Neuronal stem cell (in vitro differentiated cells): Measurements from ENCODE around the gene CSNK2B.
A peak's percentile ranks its signal among the peaks of the same experiment; 100 is the strongest.

Source experiments
- DNase-seq: peaks from one replicate; pipeline ENCODE4 v3.0.0-alpha.2; 2013; ENCODE audit warnings: low spot score
- H2AFZ ChIP-seq: one replicate; pipeline ENCODE4 v1.6.1; 2013; ENCODE audit warnings: mild to moderate bottlenecking, low read length, inconsistent platforms
- H2AK5ac ChIP-seq: 2 replicates; pipeline ENCODE4 v1.6.1; 2013; ENCODE audit warnings: low read depth, mild to moderate bottlenecking, inconsistent platforms, low read length, moderate library complexity, mixed read lengths
- H2BK120ac ChIP-seq: 2 replicates; pipeline ENCODE4 v1.6.1; 2013; ENCODE audit warnings: low read depth, mild to moderate bottlenecking, inconsistent platforms, low read length, moderate library complexity, mixed read lengths
- H2BK12ac ChIP-seq: one replicate; pipeline ENCODE4 v1.6.1; 2013; ENCODE audit warnings: low read length, inconsistent platforms
- H2BK15ac ChIP-seq: 2 replicates; pipeline ENCODE4 v1.6.1; 2013; ENCODE audit warnings: mild to moderate bottlenecking, low read length, inconsistent platforms, mixed read lengths
- H2BK5ac ChIP-seq: one replicate; pipeline ENCODE4 v1.6.1; 2013; ENCODE audit warnings: inconsistent platforms, mild to moderate bottlenecking, low read length, moderate library complexity
- H3K14ac ChIP-seq: one replicate; pipeline ENCODE4 v1.6.1; 2013; ENCODE audit warnings: low read length, inconsistent platforms
- H3K18ac ChIP-seq: 2 replicates; pipeline ENCODE4 v1.6.1; 2013; ENCODE audit warnings: low read length, inconsistent platforms
- H3K23ac ChIP-seq: 2 replicates; pipeline ENCODE4 v1.6.1; 2013; ENCODE audit warnings: low read depth, mild to moderate bottlenecking, mixed read lengths, low read length, inconsistent platforms; ENCODE audit not compliant: poor library complexity
- H3K27ac ChIP-seq: replicated peaks from 3 replicates; pipeline ENCODE4 v1.5.1; 2013; ENCODE audit warnings: low read length, inconsistent platforms
- H3K27me3 ChIP-seq, 3 experiments: 2 replicates each; pipeline ENCODE4 v1.6.1; 2013; ENCODE audit warnings: low read length in 3 of 3, mild to moderate bottlenecking in 2 of 3, inconsistent platforms in 1 of 3, low read depth in 1 of 3, mixed read lengths in 1 of 3, moderate library complexity in 1 of 3; ENCODE audit not compliant: control insufficient read depth in 3 of 3, insufficient read depth in 3 of 3
- H3K36me3 ChIP-seq, 2 donors: replicated peaks in 1 of 2; 2 replicates each; pipeline ENCODE4 v1.6.1; 2013; ENCODE audit warnings: low read length in 2 of 2; ENCODE audit not compliant: control insufficient read depth in 2 of 2, insufficient read depth in 2 of 2
- H3K4ac ChIP-seq: 2 replicates; pipeline ENCODE4 v1.6.1; 2013; ENCODE audit warnings: inconsistent platforms, mild to moderate bottlenecking, low read length, moderate library complexity
- H3K4me1 ChIP-seq, 2 donors: 1 replicate in 1 of 2; 2 replicates in 1 of 2; pipeline ENCODE4 v1.6.1; 2013; ENCODE audit warnings: low read length in 2 of 2, low read depth in 1 of 2; ENCODE audit not compliant: control insufficient read depth in 2 of 2, insufficient read depth in 1 of 2
- H3K4me2 ChIP-seq: one replicate; pipeline ENCODE4 v1.6.1; 2013; ENCODE audit warnings: mild to moderate bottlenecking, low read length, inconsistent platforms; ENCODE audit not compliant: insufficient read depth, poor library complexity, severe bottlenecking
- H3K4me3 ChIP-seq, 2 donors: 2 replicates each; pipeline ENCODE4 v1.5.1; 2013; ENCODE audit warnings: low read length in 2 of 2, mild to moderate bottlenecking in 2 of 2, inconsistent platforms in 1 of 2, moderate library complexity in 1 of 2
- H3K79me1 ChIP-seq: one replicate; pipeline ENCODE4 v1.6.1; 2013; ENCODE audit warnings: low read depth, mild to moderate bottlenecking, inconsistent platforms, low read length, moderate library complexity
- H3K9ac ChIP-seq: one replicate; pipeline ENCODE4 v1.6.1; 2013; ENCODE audit warnings: mild to moderate bottlenecking, low read depth, low read length, inconsistent platforms; ENCODE audit not compliant: poor library complexity
- H3K9me3 ChIP-seq, 2 donors: replicated peaks in 1 of 2; 2 replicates each; pipeline versions ENCODE3 to v1.6.1; 2013; ENCODE audit warnings: low read length in 2 of 2, mild to moderate bottlenecking in 2 of 2, inconsistent platforms in 1 of 2, low read depth in 1 of 2, mixed read lengths in 1 of 2, moderate library complexity in 1 of 2; ENCODE audit not compliant: control insufficient read depth in 2 of 2, insufficient read depth in 1 of 2
- H4K8ac ChIP-seq: one replicate; pipeline ENCODE4 v1.6.1; 2013; ENCODE audit warnings: low read depth, mild to moderate bottlenecking, inconsistent platforms, low read length, moderate library complexity
- H4K91ac ChIP-seq: one replicate; pipeline ENCODE4 v1.6.1; 2013; ENCODE audit warnings: low read length, low read depth, mild to moderate bottlenecking, inconsistent platforms; ENCODE audit not compliant: poor library complexity
- WGBS, 2 donors: extraction: QIAGEN DNeasy Blood & Tissue Kit; methylation state at CpG; one replicate each; pipeline ENCODE4 v1.1.7; 2013; ENCODE audit warnings: missing lambda C conversion rate in 2 of 2, mixed read lengths in 1 of 2; ENCODE audit not compliant: insufficient read length in 2 of 2, insufficient replicate concordance in 1 of 2; ENCODE audit errors: extremely low coverage in 2 of 2; 5-methylcytosine and 5-hydroxymethylcytosine counted together

The CSNK2B gene

DNA sequence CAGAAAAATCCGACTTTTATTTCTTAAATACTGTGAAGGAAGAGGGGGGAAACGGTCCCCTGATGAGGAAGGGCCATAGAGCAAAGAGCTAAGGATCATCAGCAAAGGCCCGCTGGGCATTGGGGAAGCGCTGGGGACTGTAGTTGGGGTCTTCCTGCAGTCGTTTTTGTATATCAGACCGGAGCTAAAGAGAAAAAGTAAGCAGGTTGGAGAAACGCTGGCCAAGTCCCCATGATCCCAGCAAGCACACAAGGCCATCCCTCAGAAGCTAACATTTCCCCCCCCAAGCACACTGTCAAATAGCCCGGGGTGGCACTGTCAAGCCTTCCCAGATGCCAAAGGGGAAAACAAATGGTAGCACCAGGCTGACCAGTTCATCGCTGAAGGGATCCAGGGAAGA is 26.8 kb upstream of the CSNK2B start:
- Histone ChIP-seq H3K9me3 (no peaks in the 10 kb centered on the region), H3K27ac (no peak overlapping the region), H3K9ac (no peak overlapping the region), H3K18ac (no peak overlapping the region), H2BK5ac (no peak overlapping the region), H3K4me3 (no peak overlapping the region), H2AFZ (no peak overlapping the region), H3K36me3 (peaks cover 75 to 97% of the 10 kb centered on the region in 2 donors), H2BK120ac (no peak overlapping the region), H3K23ac (no peak overlapping the region), H4K8ac (no peak overlapping the region), H3K79me1 (no peaks in the 10 kb centered on the region), H3K4ac (no peak overlapping the region), H3K14ac (no peak overlapping the region), H3K27me3 (no peaks in the 10 kb centered on the region), H2AK5ac (no peak overlapping the region), H2BK15ac (no peak overlapping the region), H2BK12ac (no peak overlapping the region), H3K4me2 (no peak overlapping the region), H3K4me1 (no peaks in the 10 kb centered on the region), H4K91ac (no peak overlapping the region)
- no peak for DNase-seq
- no CpG with 5 or more reads among the region's 9 CpGs for WGBS, 2 donors

DNA sequence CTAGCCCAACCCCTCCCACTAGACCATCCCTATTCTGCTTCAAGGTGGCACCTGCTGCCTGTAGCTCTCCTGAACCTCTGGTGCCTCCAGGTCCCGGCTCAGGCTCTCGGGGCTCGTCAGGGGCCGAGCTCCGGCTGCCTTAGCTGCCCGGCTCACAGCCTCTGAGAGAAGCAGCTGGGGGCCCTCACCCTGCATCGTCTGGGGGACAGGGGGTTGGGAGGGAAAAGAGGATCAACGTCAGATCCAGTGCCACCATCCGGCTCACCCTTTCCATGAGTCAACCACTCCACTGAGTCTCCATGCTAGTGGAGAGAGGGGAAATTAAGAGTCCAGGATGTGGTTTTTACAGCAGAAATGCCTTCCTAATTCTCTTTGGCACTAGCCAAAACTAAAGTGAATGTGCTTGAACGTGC is 26.4 kb upstream of the CSNK2B start:
- no peak overlapping the region for H2BK120ac ChIP-seq
- no peaks in the 10 kb centered on the region for H3K4me1 ChIP-seq
- H3K79me1 ChIP-seq, result no peaks in the 10 kb centered on the region
- no peak for DNase-seq
- WGBS, 2 donors, result no CpG with 5 or more reads among the region's 10 CpGs
- no peak overlapping the region for H3K9ac ChIP-seq
- H3K23ac ChIP-seq, result no peak overlapping the region
- peaks cover 75 to 97% of the 10 kb centered on the region in 2 donors for H3K36me3 ChIP-seq
- no peak overlapping the region for H2BK15ac ChIP-seq
- H4K91ac ChIP-seq, result no peak overlapping the region
- H3K27me3 ChIP-seq, result no peaks in the 10 kb centered on the region
- no peak overlapping the region for H2BK12ac ChIP-seq
- H3K27ac ChIP-seq, result no peak overlapping the region
- H3K4ac ChIP-seq, result no peak overlapping the region
- no peak overlapping the region for H4K8ac ChIP-seq
- H3K14ac ChIP-seq, result no peak overlapping the region
- no peak overlapping the region for H2BK5ac ChIP-seq
- no peaks in the 10 kb centered on the region for H3K9me3 ChIP-seq
- H3K4me3 ChIP-seq, result no peak overlapping the region
- H3K18ac ChIP-seq, result no peak overlapping the region
- no peak overlapping the region for H2AFZ ChIP-seq
- no peak overlapping the region for H3K4me2 ChIP-seq
- H2AK5ac ChIP-seq, result no peak overlapping the region

DNA sequence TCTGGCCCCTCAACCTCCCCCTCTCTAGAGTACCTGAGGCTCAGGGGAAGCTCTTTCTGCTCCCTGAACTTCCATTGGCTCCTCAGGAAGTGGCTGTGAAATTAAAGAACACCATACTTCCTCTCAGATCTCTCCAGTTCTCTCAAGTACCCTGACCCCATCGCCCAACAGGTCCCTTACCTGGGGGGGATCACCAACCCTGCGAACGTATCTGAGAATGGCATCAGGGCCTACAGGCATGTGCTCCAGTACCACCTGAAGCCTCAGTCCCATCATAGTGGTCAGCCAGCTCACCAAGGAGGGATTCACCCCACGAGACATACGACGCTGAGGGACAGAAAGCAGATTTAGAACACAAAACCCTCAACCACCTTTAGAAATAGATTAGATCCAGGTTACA is 25.3 kb upstream of the CSNK2B start:
- Histone ChIP-seq H2BK5ac (no peak overlapping the region), H3K23ac (no peak overlapping the region), H3K27ac (no peak overlapping the region), H3K4ac (no peak overlapping the region), H2BK120ac (no peak overlapping the region), H3K36me3 (peaks cover 73 to 97% of the 10 kb centered on the region in 2 donors), H3K14ac (no peak overlapping the region), H3K79me1 (peaks cover 1% of the 10 kb centered on the region), H4K8ac (no peak overlapping the region), H3K9ac (no peak overlapping the region), H3K27me3 (no peaks in the 10 kb centered on the region), H3K4me2 (no peak overlapping the region), H4K91ac (no peak overlapping the region), H2BK12ac (no peak overlapping the region), H3K18ac (no peak overlapping the region), H3K9me3 (no peaks in the 10 kb centered on the region), H2BK15ac (no peak overlapping the region), H3K4me1 (no peaks in the 10 kb centered on the region), H2AFZ (no peak overlapping the region), H2AK5ac (no peak overlapping the region), H3K4me3 (no peak overlapping the region)
- no CpG with 5 or more reads among the region's 6 CpGs for WGBS, 2 donors
- DNase-seq, result no peak

DNA sequence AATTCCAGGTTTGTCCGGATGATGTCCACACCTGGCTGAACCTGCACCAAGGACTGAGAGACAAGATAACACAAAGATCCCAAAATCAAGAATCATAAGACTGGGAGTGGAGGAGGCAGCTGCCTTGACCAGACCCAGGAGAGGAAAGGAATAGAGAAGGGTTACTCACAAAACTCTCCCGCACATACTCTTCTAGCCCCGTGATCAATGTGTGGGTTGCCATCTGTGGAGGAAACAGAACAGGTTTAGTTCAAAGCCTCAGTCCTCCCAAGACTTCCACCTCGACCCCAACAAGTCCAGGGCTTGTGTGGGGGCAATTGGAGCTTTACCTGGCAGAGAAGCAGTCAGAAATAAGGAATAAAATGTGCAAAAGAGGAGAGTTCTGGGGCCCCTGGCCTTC is 24.5 kb upstream of the CSNK2B start:
- Histone ChIP-seq H3K27ac (no peak overlapping the region), H3K4me3 (peak overlapping the region in 1 of 2 donors; percentile 24), H3K4me1 (no peaks in the 10 kb centered on the region), H2AK5ac (no peak overlapping the region), H3K4ac (no peak overlapping the region), H3K4me2 (no peak overlapping the region), H3K9me3 (no peaks in the 10 kb centered on the region), H2BK15ac (no peak overlapping the region), H3K14ac (no peak overlapping the region), H3K23ac (no peak overlapping the region), H3K79me1 (peaks cover 1% of the 10 kb centered on the region), H2BK5ac (no peak overlapping the region), H2AFZ (no peak overlapping the region), H2BK12ac (no peak overlapping the region), H3K27me3 (no peaks in the 10 kb centered on the region), H2BK120ac (no peak overlapping the region), H3K18ac (no peak overlapping the region), H3K9ac (no peak overlapping the region), H4K8ac (no peak overlapping the region), H4K91ac (no peak overlapping the region), H3K36me3 (peaks cover 73 to 97% of the 10 kb centered on the region in 2 donors)
- no peak for DNase-seq
- no CpG with 5 or more reads among the region's 4 CpGs for WGBS, 2 donors
